KOPT-K1 (cell line): ENCODE results near the gene ATAT1.

Experiments used
- H3K27ac ChIP-seq: fragments of 200-600 bp; sonication (generic); 2 replicates; pipeline ENCODE4 v1.5.1; 2016; ENCODE audit warnings: antibody characterized with exemption, mild to moderate bottlenecking, low read depth, low read length; ENCODE audit not compliant: poor library complexity, severe bottlenecking
- H3K36me3 ChIP-seq: fragments of 200-600 bp; sonication (generic); 2 replicates; pipeline ENCODE4 v1.5.1; 2017; ENCODE audit warnings: antibody characterized with exemption, mild to moderate bottlenecking, low read length, moderate library complexity; ENCODE audit not compliant: insufficient read depth
- H3K9me3 ChIP-seq: fragments of 200-600 bp; sonication (generic); 2 replicates; pipeline ENCODE4 v1.5.1; 2017; ENCODE audit warnings: antibody characterized with exemption, low read length, mild to moderate bottlenecking; ENCODE audit not compliant: insufficient read depth, poor library complexity, severe bottlenecking

The ATAT1 gene

GRCh38 chr6:30618270-30618797, 8.3 kb upstream of the ATAT1 start:
- H3K36me3 ChIP-seq, result peaks cover 65% of the 10 kb centered on the region
- H3K9me3 ChIP-seq, result no peaks in the 10 kb centered on the region
- peak overlapping the region; percentile 95 for H3K27ac ChIP-seq

- H3K27ac ChIP-seq, result no peak overlapping the region
- H3K36me3 ChIP-seq, result peaks cover 65% of the 10 kb centered on the region
Measured at GRCh38 chr6:30619561-30619960, 7.1 kb upstream of the ATAT1 start.

GRCh38 chr6:30625511-30625910, 1.2 kb upstream of the ATAT1 start:
- no peak overlapping the region for H3K27ac ChIP-seq
- peaks cover 83% of the 10 kb centered on the region for H3K36me3 ChIP-seq
- H3K9me3 ChIP-seq, result no peaks in the 10 kb centered on the region

More at GRCh38 chr6:30619561-30619960, 7.1 kb upstream of the ATAT1 start:
- no peaks in the 10 kb centered on the region for H3K9me3 ChIP-seq

- Histone ChIP-seq H3K36me3 (peaks cover 53% of the 10 kb centered on the region), H3K9me3 (no peaks in the 10 kb centered on the region), H3K27ac (no peak overlapping the region)
Measured at GRCh38 chr6:30635834-30636233, 9.2 kb downstream of the ATAT1 start.

GRCh38 chr6:30640481-30640880, 13.8 kb downstream of the ATAT1 start:
- H3K9me3 ChIP-seq, result no peaks in the 10 kb centered on the region
- peak overlapping the region; percentile 62 for H3K27ac ChIP-seq
- peaks cover 57% of the 10 kb centered on the region; the same call in 1 of the 2 replicates for H3K36me3 ChIP-seq

GRCh38 chr6:30641048-30641447, 14.4 kb downstream of the ATAT1 start:
- no peaks in the 10 kb centered on the region for H3K9me3 ChIP-seq
- H3K27ac ChIP-seq, result peak overlapping the region; percentile 62
- peaks cover 63% of the 10 kb centered on the region for H3K36me3 ChIP-seq

GRCh38 chr6:30643656-30644055, 17.0 kb downstream of the ATAT1 start:
- H3K27ac ChIP-seq, result no peak overlapping the region
- H3K36me3 ChIP-seq, result peaks cover 58% of the 10 kb centered on the region
- no peaks in the 10 kb centered on the region for H3K9me3 ChIP-seq

GRCh38 chr6:30644769-30645168, 18.1 kb downstream of the ATAT1 start:
- Histone ChIP-seq H3K36me3 (peaks cover 61% of the 10 kb centered on the region), H3K27ac (no peak overlapping the region), H3K9me3 (no peaks in the 10 kb centered on the region)

- H3K9me3 ChIP-seq, result no peaks in the 10 kb centered on the region
- peak overlapping the region; percentile 92 for H3K27ac ChIP-seq
Measured at GRCh38 chr6:30645989-30646388, 19.3 kb downstream of the ATAT1 start.

GRCh38 chr6:30646450-30647241, 20.0 kb downstream of the ATAT1 start, which contains the start of gene C6orf136:
TSS of gene C6orf136 (plus strand) at chr6:30647133. CDS start at chr6:30647232, 99 bp downstream.
- peaks cover 66% of the 10 kb centered on the region for H3K36me3 ChIP-seq
- no peaks in the 10 kb centered on the region for H3K9me3 ChIP-seq
- H3K27ac ChIP-seq, result peak within 1 kb of the TSS; percentile 92

More at GRCh38 chr6:30645989-30646388, 19.3 kb downstream of the ATAT1 start:
- H3K36me3 ChIP-seq, result peaks cover 61% of the 10 kb centered on the region

GRCh38 chr6:30647242-30648116, 20.8 kb downstream of the ATAT1 start:
- H3K36me3 ChIP-seq, result peaks cover 69% of the 10 kb centered on the region
- H3K27ac ChIP-seq, result peak overlapping the region; percentile 92
- no peaks in the 10 kb centered on the region for H3K9me3 ChIP-seq

- Histone ChIP-seq H3K9me3 (no peaks in the 10 kb centered on the region), H3K36me3 (peaks cover 71% of the 10 kb centered on the region)
Measured at GRCh38 chr6:30651143-30651542, 24.5 kb downstream of the ATAT1 start.

GRCh38 chr6:30654798-30655742, 28.4 kb downstream of the ATAT1 start:
- Histone ChIP-seq H3K27ac (no peak overlapping the region), H3K9me3 (no peaks in the 10 kb centered on the region), H3K36me3 (peaks cover 99% of the 10 kb centered on the region)

More at GRCh38 chr6:30651143-30651542, 24.5 kb downstream of the ATAT1 start:
- no peak overlapping the region for H3K27ac ChIP-seq

- no peaks in the 10 kb centered on the region for H3K9me3 ChIP-seq
- peaks cover 100% of the 10 kb centered on the region for H3K36me3 ChIP-seq
- no peak overlapping the region for H3K27ac ChIP-seq
Measured at GRCh38 chr6:30655743-30656094, 29.0 kb downstream of the ATAT1 start.
